Activated gamma-delta T cell treated with Interleukin-2 at 50 U/mL for 16 hours (primary cell): ENCODE measurements around the gene MAPK8.
"Not testable (repeated sequence)": the region's sequence is repeated elsewhere in the genome, so short reads cannot be mapped to it uniquely, and the experiment has no call there.

Experiments
- DNase-seq: peaks from one replicate; pipeline ENCODE4 v3.0.0-alpha.2; 2020

The MAPK8 gene

DNA sequence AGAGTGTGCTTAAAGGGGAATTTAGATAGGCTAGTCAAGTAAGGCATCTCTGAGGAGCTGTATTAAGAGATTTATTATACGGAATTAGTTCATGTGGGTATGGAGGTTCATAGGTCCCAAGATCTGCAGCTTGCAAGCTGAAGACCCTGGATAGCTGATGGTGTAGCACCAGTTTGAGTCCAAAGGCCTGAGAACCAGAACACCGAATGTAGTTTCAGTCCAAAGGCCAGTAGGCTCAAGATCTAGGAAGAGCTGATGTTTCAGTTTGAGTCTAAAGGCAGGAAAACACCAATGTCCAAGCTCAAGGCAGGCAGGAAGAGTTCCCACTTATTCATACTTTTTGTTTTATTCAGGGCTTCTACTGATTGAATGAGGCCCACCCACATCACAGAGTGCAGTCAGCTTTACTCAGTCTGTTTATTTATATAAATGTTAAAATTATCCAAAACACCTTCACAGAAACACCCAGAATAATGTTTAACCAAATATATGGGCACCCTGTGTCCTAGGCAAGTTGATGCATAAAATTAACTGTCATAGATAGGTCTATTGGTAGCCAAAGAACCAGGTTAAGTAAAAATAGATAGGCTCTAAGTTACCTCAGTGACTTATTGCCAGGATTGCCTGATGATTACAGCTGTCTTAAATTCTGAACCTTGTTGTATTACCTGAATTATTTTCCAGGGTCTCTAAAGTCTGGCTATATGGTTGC is 83.5 kb downstream of the MAPK8 start:
- no peak for DNase-seq

- no peak for DNase-seq
Measured at GRCh38 chr10:48390558-48390871, 84.0 kb downstream of the MAPK8 start.

GRCh38 chr10:48390933-48391845 is 84.7 kb downstream of the MAPK8 start:
- no peak for DNase-seq

DNA sequence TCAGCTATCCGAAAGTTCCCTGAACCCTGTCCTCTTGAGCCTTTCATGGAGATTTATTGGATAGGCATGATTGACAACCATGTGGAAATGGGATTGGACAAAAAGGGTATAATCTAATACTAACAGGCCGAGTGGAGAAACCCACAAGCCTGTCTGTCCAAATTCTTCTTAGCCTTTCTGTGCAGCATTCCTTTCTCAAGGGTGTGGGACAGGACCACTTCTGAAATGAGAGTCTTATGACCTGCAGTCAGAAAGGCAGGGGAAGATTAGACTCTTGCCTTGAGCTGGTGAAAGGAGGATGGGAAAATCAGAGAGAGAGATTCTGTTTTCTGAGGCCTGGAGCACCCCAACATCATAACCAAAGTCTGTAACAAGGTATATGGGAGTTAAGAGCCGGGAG is 85.5 kb downstream of the MAPK8 start:
- no peak for DNase-seq

- DNase-seq: no peak
Measured at GRCh38 chr10:48398261-48398660, 91.8 kb downstream of the MAPK8 start.

GRCh38 chr10:48399056-48399541 is 92.6 kb downstream of the MAPK8 start:
- no peak for DNase-seq

DNA sequence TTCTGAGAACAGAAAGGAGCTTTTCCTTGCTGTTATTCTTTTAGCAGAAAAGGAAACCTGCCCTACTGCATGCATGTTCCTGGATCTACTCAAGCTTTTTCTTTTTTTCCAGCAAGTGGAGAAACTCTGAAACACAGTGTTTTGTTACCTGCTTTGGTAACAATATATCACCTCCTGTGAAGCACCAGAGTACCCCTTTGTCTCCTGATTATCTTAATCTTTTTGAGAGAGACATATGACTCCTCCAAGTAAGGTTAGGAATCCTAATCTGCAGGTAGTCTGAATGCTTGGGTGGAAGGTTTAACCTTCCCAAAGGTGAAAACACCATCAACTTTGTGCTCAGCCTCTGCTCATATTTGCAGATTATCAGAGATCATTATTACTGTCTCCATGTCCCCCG is 93.1 kb downstream of the MAPK8 start:
- no peak for DNase-seq

GRCh38 chr10:48400129-48400849 is 93.8 kb downstream of the MAPK8 start:
- DNase-seq: no peak

DNA sequence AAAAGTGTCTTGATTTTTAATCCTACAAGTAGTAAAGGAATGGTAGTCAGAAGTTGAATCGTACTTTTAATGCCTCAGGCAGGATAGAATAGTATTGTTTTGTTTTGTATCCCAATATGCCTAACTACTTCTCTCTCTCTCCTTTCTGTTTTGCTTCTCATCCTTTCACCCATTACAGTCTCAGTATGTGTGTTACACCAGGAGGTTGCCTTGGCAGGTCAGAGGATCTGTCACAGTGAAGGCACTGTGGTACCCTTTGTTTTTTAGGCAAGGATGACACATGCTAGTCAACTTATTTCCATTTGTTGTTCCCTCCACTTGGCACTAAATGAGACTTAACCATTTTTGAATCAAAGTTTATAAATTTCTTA is 94.4 kb downstream of the MAPK8 start:
- no peak for DNase-seq

DNA sequence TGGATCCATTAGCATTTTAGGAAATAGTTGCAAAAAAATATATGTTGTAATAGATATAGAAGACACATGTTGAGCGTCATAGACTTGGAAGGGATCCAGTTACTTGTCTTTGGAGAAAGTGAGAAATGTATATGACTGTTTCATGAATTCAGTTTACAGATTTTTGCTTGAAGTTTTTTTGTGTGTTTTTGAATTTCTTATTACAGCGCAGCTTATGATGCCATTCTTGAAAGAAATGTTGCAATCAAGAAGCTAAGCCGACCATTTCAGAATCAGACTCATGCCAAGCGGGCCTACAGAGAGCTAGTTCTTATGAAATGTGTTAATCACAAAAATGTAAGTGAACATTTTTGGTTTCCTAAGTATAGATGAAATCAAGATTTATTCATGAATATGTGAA is 98.2 kb downstream of the MAPK8 start:
- DNase-seq: no peak

DNA sequence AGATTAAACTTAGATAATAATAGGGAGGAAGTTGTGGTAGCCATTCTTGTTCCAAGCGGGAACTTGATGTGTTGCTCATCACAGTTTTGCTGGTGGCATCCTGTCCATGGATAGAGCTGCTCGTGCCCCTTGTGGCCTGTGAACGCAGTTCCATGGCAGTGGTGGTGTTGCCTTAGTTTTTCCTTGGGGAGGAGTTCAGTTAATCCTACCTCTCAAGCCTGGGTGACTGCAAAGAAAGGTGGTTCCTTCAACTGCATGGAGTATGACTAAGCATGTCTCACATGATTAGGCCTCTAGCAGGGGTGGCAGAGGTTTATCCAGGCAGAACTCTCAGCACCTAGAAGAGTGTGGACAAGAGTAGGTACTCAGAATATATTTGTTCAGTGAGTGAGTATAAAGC is 99.7 kb downstream of the MAPK8 start:
- no peak for DNase-seq

DNA sequence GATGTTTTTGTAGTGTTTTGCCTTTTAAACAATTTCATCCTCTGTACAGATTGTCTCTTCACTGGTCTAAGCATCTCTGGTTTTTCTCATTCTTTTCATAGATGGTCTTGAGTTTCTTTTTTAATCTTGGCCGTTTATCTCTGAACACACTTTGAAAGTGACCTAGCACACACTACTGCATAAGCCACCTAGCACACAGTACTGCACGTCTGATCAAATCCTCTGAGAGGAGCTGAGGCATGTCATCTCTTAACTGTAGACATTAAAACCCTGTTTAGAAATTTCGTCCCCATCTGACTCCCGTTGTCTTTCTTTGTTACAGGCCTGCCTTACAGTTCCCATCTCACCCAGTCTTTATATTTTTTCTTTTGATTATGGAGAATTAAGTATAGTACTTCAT is 100.2 kb downstream of the MAPK8 start:
- DNase-seq: no peak

- no peak for DNase-seq
Measured at GRCh38 chr10:48410503-48410902, 104.0 kb downstream of the MAPK8 start.

DNA sequence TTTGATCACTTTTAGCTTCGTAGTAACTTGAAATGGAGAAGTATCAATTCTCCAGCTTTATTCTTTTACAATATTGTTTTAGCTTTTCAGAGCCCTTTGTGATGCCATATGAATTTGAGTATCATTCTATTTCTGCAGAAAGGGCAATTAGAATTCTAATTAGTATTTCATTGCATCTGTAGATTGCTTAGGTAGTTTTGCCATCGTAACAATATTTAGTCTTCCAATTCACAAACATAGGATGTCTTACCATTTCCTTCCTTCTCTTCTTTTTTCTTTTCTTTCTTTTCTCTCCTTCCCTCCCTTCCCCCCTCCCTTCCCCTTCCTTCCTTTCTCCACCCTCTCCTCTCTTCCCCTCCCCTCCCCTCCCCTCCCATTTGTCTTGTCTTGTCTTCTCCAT is 105.0 kb downstream of the MAPK8 start:
- DNase-seq: no peak

- no peak for DNase-seq
Measured at GRCh38 chr10:48412081-48412480, 105.6 kb downstream of the MAPK8 start.

GRCh38 chr10:48412933-48413332 is 106.5 kb downstream of the MAPK8 start:
- no peak for DNase-seq

DNA sequence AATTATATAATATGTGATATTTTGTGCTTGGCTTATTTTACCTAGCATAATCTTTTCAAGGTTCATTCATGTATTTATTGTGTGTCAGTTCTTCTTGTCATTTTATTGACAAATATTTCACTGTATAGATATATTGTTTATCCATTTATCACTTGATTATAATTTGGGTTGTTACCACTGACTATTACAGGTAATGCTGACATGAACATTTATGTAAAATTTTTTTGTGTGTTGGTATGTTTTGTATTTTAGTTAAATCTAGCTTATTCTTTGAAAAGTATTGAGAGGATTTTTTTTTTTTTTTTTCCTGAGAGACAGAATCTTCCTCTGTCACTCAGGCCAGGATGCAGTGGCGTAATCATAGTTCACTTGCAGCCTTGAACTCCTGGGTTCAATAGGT is 107.7 kb downstream of the MAPK8 start:
- DNase-seq: no peak

GRCh38 chr10:48414778-48415177 is 108.3 kb downstream of the MAPK8 start:
- no peak for DNase-seq

DNA sequence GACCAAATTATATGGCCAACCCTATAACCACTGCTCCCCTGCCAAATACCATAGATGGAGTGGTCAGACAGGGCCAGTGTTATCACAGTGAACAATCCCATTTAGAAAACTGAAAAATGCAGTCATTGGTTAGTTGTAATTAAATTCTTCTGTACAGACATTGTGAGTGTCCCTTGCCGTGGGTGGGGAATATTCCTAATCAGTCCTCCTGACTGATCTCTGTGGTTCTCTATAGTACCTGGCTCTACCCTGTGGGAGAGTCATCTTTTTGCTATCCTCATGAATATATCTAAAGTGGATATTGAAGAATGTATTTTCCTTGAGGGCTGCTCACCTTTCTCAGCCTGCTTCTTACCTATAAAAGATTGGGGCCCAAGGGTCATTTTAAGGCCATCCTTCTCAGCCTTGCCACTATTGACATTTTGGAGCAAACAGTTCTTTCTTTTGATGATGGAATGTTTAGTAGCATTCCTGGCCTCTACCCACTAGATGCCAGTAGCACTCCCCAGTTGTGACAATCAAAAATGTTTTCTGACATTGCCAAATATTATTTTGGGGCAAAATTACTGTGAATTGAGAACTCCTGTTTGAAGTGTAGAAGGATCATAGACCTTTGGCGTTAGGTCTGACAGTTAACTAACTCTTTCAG is 110.2 kb downstream of the MAPK8 start:
- DNase-seq: no peak

DNA sequence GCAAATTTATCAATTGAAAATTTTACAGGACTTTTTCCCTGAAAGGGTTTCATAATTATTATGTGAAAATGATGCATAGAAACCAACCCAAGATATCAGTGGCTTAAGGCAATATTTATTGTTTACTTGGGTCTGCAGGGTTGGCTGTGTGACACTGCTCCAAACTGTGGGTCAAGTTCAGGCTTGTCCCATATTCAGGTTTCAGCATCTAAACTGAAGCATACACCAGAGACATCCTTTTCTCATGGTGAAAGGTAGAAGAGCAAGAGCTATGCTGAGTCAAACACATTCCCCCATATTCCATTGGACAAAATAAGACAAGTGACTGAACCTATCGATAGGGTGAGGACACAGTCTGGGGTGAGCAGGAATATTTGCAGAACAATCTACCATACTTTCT is 110.9 kb downstream of the MAPK8 start:
- no peak for DNase-seq

GRCh38 chr10:48418189-48418788 is 111.8 kb downstream of the MAPK8 start:
- no peak for DNase-seq

- DNase-seq: no peak
Measured at GRCh38 chr10:48419714-48420113, 113.2 kb downstream of the MAPK8 start.

DNA sequence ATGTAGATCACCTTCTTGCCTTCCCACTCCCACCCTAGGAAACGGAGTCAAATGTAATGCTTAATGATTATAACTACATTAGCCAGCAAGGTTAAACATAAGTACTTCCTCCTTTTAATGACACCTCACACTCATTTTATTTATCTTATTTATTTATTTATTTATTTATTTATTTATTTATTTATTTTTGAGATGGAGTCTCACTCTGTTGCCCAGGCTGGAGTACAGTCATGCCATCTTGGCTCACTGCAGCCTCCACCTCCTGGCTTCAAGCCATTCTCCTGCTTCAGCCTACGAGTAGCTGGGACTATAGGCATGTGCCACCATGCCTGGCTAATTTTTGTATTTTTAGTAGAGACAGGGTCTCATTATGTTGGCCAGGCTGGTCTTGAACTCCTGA is 115.4 kb downstream of the MAPK8 start:
- not testable (repeated sequence) for DNase-seq
